ENCODE measurements around the gene ATOSA. TPM values are rescaled to one million over a fixed set of nuclear protein-coding genes. Genes with fewer than 3 reads are reported as not detected.

ATOSA gene
- total and polyA plus RNA-seq, 4 donors, result 12.8 to 77.8 (median 26.1) TPM

DNA sequence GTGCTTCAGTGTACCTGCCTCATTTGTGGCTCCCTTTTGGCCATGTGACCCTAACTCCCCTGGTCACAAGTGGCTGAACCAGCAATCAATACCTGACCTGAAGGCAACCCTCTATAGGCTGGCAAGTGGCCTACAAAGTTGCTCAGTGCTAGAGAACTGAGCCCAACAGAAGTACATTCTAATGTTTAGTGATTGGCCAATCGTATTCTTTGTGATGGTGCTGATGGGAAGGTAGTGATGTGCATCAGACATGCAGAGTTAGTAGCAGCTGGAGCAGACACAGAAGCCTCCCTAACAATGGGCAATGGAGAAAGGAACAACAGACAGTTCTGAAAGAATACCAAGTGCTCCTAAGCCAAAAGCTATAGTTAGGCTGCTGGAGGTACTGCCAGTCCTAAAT, 10.4 kb upstream of the ATOSA start:
- no peak for DNase-seq (ENCODE audit: low spot score)
- no peak for TF ChIP-seq TAF1 (conservative IDR thresholded peaks at IDR 0.05)
- TF ChIP-seq SP1 (IDR thresholded peaks at IDR 0.05), result peak; percentile 18
- TF ChIP-seq JUND (IDR thresholded peaks at IDR 0.05), result no peak
- peak in 1 of 2 donors; percentile 23 for TF ChIP-seq HNF4A (conservative IDR thresholded peaks at IDR 0.05)
- TF ChIP-seq RXRA (IDR thresholded peaks at IDR 0.05), result peak; percentile 36 to 93
- TF ChIP-seq, protein P1, sequence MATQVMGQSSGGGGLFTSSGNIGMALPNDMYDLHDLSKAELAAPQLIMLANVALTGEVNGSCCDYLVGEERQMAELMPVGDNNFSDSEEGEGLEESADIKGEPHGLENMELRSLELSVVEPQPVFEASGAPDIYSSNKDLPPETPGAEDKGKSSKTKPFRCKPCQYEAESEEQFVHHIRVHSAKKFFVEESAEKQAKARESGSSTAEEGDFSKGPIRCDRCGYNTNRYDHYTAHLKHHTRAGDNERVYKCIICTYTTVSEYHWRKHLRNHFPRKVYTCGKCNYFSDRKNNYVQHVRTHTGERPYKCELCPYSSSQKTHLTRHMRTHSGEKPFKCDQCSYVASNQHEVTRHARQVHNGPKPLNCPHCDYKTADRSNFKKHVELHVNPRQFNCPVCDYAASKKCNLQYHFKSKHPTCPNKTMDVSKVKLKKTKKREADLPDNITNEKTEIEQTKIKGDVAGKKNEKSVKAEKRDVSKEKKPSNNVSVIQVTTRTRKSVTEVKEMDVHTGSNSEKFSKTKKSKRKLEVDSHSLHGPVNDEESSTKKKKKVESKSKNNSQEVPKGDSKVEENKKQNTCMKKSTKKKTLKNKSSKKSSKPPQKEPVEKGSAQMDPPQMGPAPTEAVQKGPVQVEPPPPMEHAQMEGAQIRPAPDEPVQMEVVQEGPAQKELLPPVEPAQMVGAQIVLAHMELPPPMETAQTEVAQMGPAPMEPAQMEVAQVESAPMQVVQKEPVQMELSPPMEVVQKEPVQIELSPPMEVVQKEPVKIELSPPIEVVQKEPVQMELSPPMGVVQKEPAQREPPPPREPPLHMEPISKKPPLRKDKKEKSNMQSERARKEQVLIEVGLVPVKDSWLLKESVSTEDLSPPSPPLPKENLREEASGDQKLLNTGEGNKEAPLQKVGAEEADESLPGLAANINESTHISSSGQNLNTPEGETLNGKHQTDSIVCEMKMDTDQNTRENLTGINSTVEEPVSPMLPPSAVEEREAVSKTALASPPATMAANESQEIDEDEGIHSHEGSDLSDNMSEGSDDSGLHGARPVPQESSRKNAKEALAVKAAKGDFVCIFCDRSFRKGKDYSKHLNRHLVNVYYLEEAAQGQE (IDR thresholded peaks at IDR 0.05), result no peak
- no peak for TF ChIP-seq HNF4G (IDR thresholded peaks at IDR 0.05)
- peak in 1 of 2 donors; percentile 47 for TF ChIP-seq RAD21 (IDR thresholded peaks at IDR 0.05)

DNA sequence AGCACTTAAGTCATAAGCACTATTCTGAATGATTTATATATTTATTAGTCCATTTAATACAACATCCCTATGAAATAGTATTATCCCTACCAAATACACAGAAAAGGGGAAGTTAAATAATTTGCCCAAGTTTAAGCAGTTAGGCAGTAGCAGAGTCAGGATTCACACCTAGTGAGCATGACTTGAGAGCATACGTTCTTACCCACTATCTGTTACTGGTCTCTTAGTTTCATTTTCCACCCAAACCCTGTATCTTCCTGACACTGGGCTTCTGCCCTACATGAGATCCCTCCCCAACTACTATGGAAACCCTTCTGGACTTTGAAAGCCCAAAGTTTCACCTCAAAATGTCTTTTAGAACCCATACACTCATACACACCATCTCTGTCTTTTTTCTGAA, 4.4 kb upstream of the ATOSA start:
- no peak overlapping the region for H3K4me3 ChIP-seq (ENCODE audit: low read depth in 1 of 3, low read length in 3 of 3)
- H3K36me3 ChIP-seq (ENCODE audit: control insufficient read depth in 4 of 4, insufficient read depth in 3 of 4, low read depth in 1 of 4, low read length in 3 of 4), result peaks cover 0 to 2% (median 0%) of the 10 kb centered on the region in 4 donors
- no peaks in the 10 kb centered on the region for H3K9me3 ChIP-seq (ENCODE audit: control insufficient read depth in 4 of 4, low read length in 3 of 4)
- DNase-seq (ENCODE audit: low spot score), result no peak
- H3K27me3 ChIP-seq (ENCODE audit: control insufficient read depth in 4 of 4, insufficient read depth in 4 of 4, low read length in 3 of 4), result no peaks in the 10 kb centered on the region
- TF ChIP-seq, protein P2, sequence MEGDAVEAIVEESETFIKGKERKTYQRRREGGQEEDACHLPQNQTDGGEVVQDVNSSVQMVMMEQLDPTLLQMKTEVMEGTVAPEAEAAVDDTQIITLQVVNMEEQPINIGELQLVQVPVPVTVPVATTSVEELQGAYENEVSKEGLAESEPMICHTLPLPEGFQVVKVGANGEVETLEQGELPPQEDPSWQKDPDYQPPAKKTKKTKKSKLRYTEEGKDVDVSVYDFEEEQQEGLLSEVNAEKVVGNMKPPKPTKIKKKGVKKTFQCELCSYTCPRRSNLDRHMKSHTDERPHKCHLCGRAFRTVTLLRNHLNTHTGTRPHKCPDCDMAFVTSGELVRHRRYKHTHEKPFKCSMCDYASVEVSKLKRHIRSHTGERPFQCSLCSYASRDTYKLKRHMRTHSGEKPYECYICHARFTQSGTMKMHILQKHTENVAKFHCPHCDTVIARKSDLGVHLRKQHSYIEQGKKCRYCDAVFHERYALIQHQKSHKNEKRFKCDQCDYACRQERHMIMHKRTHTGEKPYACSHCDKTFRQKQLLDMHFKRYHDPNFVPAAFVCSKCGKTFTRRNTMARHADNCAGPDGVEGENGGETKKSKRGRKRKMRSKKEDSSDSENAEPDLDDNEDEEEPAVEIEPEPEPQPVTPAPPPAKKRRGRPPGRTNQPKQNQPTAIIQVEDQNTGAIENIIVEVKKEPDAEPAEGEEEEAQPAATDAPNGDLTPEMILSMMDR (IDR thresholded peaks at IDR 0.05; ENCODE audit: low read depth, low read length, missing input control), result no peak
- TF ChIP-seq JUND (IDR thresholded peaks at IDR 0.05) (no peak), YY1 (IDR thresholded peaks at IDR 0.05) (no peak), EGR1 (IDR thresholded peaks at IDR 0.05; ENCODE audit: low read depth in 2 of 2) (no peak), TAF1 (conservative IDR thresholded peaks at IDR 0.05) (no peak), RAD21 (IDR thresholded peaks at IDR 0.05) (no peak), HNF4A (conservative IDR thresholded peaks at IDR 0.05) (no peak), HNF4G (IDR thresholded peaks at IDR 0.05) (no peak)
- TF ChIP-seq, protein P3, sequence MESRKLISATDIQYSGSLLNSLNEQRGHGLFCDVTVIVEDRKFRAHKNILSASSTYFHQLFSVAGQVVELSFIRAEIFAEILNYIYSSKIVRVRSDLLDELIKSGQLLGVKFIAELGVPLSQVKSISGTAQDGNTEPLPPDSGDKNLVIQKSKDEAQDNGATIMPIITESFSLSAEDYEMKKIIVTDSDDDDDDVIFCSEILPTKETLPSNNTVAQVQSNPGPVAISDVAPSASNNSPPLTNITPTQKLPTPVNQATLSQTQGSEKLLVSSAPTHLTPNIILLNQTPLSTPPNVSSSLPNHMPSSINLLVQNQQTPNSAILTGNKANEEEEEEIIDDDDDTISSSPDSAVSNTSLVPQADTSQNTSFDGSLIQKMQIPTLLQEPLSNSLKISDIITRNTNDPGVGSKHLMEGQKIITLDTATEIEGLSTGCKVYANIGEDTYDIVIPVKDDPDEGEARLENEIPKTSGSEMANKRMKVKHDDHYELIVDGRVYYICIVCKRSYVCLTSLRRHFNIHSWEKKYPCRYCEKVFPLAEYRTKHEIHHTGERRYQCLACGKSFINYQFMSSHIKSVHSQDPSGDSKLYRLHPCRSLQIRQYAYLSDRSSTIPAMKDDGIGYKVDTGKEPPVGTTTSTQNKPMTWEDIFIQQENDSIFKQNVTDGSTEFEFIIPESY (IDR thresholded peaks at IDR 0.05), result no peak
- TF ChIP-seq, protein P4, sequence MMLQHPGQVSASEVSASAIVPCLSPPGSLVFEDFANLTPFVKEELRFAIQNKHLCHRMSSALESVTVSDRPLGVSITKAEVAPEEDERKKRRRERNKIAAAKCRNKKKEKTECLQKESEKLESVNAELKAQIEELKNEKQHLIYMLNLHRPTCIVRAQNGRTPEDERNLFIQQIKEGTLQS (IDR thresholded peaks at IDR 0.05), result no peak
- H3K9ac ChIP-seq (ENCODE audit: low read depth in 1 of 2, low read length in 2 of 2), result no peak overlapping the region
- 31% methylated on average over 1 of the region's 1 CpG for WGBS
- peaks cover 4 to 9% (median 6%) of the 10 kb centered on the region in 4 donors for H3K4me1 ChIP-seq (ENCODE audit: control insufficient read depth in 4 of 4, insufficient read depth in 4 of 4, low read length in 3 of 4)
- peak overlapping the region in 1 of 2 donors; percentile 10 for H3K27ac ChIP-seq (ENCODE audit: low read depth in 1 of 2, low read length in 2 of 2)

More for the DNA sequence above, 10.4 kb upstream of the ATOSA start:
- peaks cover 0 to 2% (median under 1%) of the 10 kb centered on the region in 4 donors for H3K36me3 ChIP-seq (ENCODE audit: control insufficient read depth in 4 of 4, insufficient read depth in 3 of 4, low read depth in 1 of 4, low read length in 3 of 4)
- no peak overlapping the region for H3K9ac ChIP-seq (ENCODE audit: low read depth in 1 of 2, low read length in 2 of 2)
- H3K27ac ChIP-seq (ENCODE audit: low read depth in 1 of 2, low read length in 2 of 2), result no peak overlapping the region
- H3K4me3 ChIP-seq (ENCODE audit: low read depth in 1 of 3, low read length in 3 of 3), result no peak overlapping the region
- H3K4me1 ChIP-seq (ENCODE audit: control insufficient read depth in 4 of 4, insufficient read depth in 4 of 4, low read length in 3 of 4), result peaks cover 2 to 10% (median 5%) of the 10 kb centered on the region in 4 donors
- 41% methylated on average over 1 of the region's 1 CpG for whole genome bisulfite sequencing
- no peaks in the 10 kb centered on the region for H3K27me3 ChIP-seq (ENCODE audit: control insufficient read depth in 4 of 4, insufficient read depth in 4 of 4, low read length in 3 of 4)
- no peaks in the 10 kb centered on the region for H3K9me3 ChIP-seq (ENCODE audit: control insufficient read depth in 4 of 4, low read length in 3 of 4)

Data from liver (tissue), 9 donors.